H9 (cell line): ENCODE measurements around the gene ATAD2B. TPM values are rescaled to one million over a fixed set of nuclear protein-coding genes. Genes with fewer than 3 reads are reported as not detected.

Experiments
- DNase-seq: peaks from one replicate; pipeline ENCODE4 v3.0.0-alpha.2; 2017
- H2AFZ ChIP-seq: one replicate; pipeline ENCODE4 v1.6.1; 2013; ENCODE audit warnings: mild to moderate bottlenecking, low read length, control low read depth, moderate library complexity
- H2AK5ac ChIP-seq: 2 replicates; pipeline ENCODE4 v1.6.1; 2013; ENCODE audit warnings: low read length, control low read depth, mixed read lengths; ENCODE audit not compliant: insufficient read length
- H2BK120ac ChIP-seq: one replicate; pipeline ENCODE4 v1.6.1; 2013; ENCODE audit warnings: low read depth, mild to moderate bottlenecking, low read length, control low read depth, inconsistent platforms; ENCODE audit not compliant: poor library complexity, severe bottlenecking
- H2BK12ac ChIP-seq: 2 replicates; pipeline ENCODE4 v1.6.1; 2013; ENCODE audit warnings: low read length, control low read depth, mixed read lengths, low read depth; ENCODE audit not compliant: insufficient read length
- H2BK15ac ChIP-seq: 2 replicates; pipeline ENCODE4 v1.6.1; 2013; ENCODE audit warnings: low read depth, low read length, control low read depth
- H2BK20ac ChIP-seq: one replicate; pipeline ENCODE4 v1.6.1; 2013; ENCODE audit warnings: low read depth, mild to moderate bottlenecking, low read length, control low read depth, inconsistent platforms; ENCODE audit not compliant: poor library complexity, severe bottlenecking
- H2BK5ac ChIP-seq: 2 replicates; pipeline ENCODE4 v1.6.1; 2013; ENCODE audit warnings: low read length, control low read depth, mixed read lengths; ENCODE audit not compliant: insufficient read length
- H3K14ac ChIP-seq: 2 replicates; pipeline ENCODE4 v1.6.1; 2013; ENCODE audit warnings: low read length, control low read depth; ENCODE audit not compliant: insufficient read depth
- H3K18ac ChIP-seq: 2 replicates; pipeline ENCODE4 v1.6.1; 2013; ENCODE audit warnings: low read depth, mild to moderate bottlenecking, mixed read lengths, low read length, control low read depth; ENCODE audit not compliant: insufficient read length
- H3K23ac ChIP-seq: 2 replicates; pipeline ENCODE4 v1.6.1; 2013; ENCODE audit warnings: low read length, control low read depth, mixed read lengths, low read depth; ENCODE audit not compliant: insufficient read length
- H3K23me2 ChIP-seq: 2 replicates; pipeline ENCODE4 v1.6.1; 2013; ENCODE audit warnings: low read depth, mild to moderate bottlenecking, mixed read lengths, low read length, control low read depth; ENCODE audit not compliant: insufficient read length, poor library complexity, severe bottlenecking
- H3K27ac ChIP-seq: 2 replicates; pipeline ENCODE4 v1.5.1; 2013; ENCODE audit warnings: low read length, control low read depth, mixed read lengths, low read depth; ENCODE audit not compliant: insufficient read length
- H3K27me3 ChIP-seq: 2 replicates; pipeline ENCODE4 v1.6.1; 2013; ENCODE audit warnings: low read length, control low read depth, inconsistent platforms; ENCODE audit not compliant: insufficient read depth
- H3K4ac ChIP-seq: 2 replicates; pipeline ENCODE4 v1.6.1; 2013; ENCODE audit warnings: low read depth, mild to moderate bottlenecking, control low read depth, inconsistent platforms, low read length, moderate library complexity
- H3K4me1 ChIP-seq: 2 replicates; pipeline ENCODE4 v1.6.1; 2013; ENCODE audit warnings: low read length, control low read depth, inconsistent platforms; ENCODE audit not compliant: insufficient read depth
- H3K4me2 ChIP-seq: 2 replicates; pipeline ENCODE4 v1.6.1; 2013; ENCODE audit warnings: low read length, control low read depth, mixed read lengths; ENCODE audit not compliant: insufficient read length, insufficient read depth
- H3K56ac ChIP-seq: 2 replicates; pipeline ENCODE4 v1.6.1; 2013; ENCODE audit warnings: low read depth, mild to moderate bottlenecking, mixed read lengths, low read length, control low read depth; ENCODE audit not compliant: insufficient read length
- H3K79me1 ChIP-seq: 2 replicates; pipeline ENCODE4 v1.6.1; 2013; ENCODE audit warnings: low read depth, mild to moderate bottlenecking, moderate library complexity, low read length, control low read depth, inconsistent platforms; ENCODE audit not compliant: insufficient read depth, poor library complexity, severe bottlenecking
- H3K79me2 ChIP-seq: 2 replicates; pipeline ENCODE4 v1.6.1; 2013; ENCODE audit warnings: low read length, control low read depth, inconsistent platforms; ENCODE audit not compliant: insufficient read depth
- H3K9ac ChIP-seq: 2 replicates; pipeline ENCODE4 v1.6.1; 2013; ENCODE audit warnings: low read length, control low read depth, mixed read lengths; ENCODE audit not compliant: insufficient read length; ENCODE audit errors: extremely low read depth
- H3K9me3 ChIP-seq: one replicate; pipeline ENCODE4 v1.6.1; 2013; ENCODE audit warnings: low read depth, low read length, inconsistent platforms; ENCODE audit not compliant: control insufficient read depth
- H3T11ph ChIP-seq: one replicate; pipeline ENCODE4 v1.6.1; 2013; ENCODE audit warnings: mild to moderate bottlenecking, low read length, control low read depth, inconsistent platforms
- H4K20me1 ChIP-seq: one replicate; pipeline ENCODE4 v1.6.1; 2013; ENCODE audit not compliant: control insufficient read depth, insufficient read length, insufficient read depth
- H4K5ac ChIP-seq: 2 replicates; pipeline ENCODE4 v1.6.1; 2013; ENCODE audit warnings: low read depth, mild to moderate bottlenecking, mixed read lengths, low read length, control low read depth; ENCODE audit not compliant: insufficient read length
- H4K8ac ChIP-seq: replicated peaks from 2 replicates; pipeline ENCODE4 v1.6.1; 2013; ENCODE audit warnings: low read length, control low read depth, mixed read lengths, low read depth; ENCODE audit not compliant: insufficient read length
- H4K91ac ChIP-seq: 2 replicates; pipeline ENCODE4 v1.6.1; 2013; ENCODE audit warnings: low read depth, mild to moderate bottlenecking, moderate library complexity, mixed read lengths, low read length, control low read depth; ENCODE audit not compliant: insufficient read length
- H3K27ac Mint-ChIP-seq, 3 experiments: 2 replicates in 2 of 3; 3 replicates in 1 of 3; pipeline ENCODE4 v1.8.0; 2020 to 2021; ENCODE audit warnings: mixed read lengths in 3 of 3, mild to moderate bottlenecking in 1 of 3, moderate library complexity in 1 of 3
- H3K27me3 Mint-ChIP-seq: 2 replicates; pipeline ENCODE4 v1.8.0; 2021; ENCODE audit warnings: low read depth, mild to moderate bottlenecking, moderate library complexity, mixed read lengths
- H3K36me3 Mint-ChIP-seq, 3 experiments: 2 replicates in 2 of 3; 3 replicates in 1 of 3; pipeline ENCODE4 v1.8.0; 2020 to 2021; ENCODE audit warnings: low read depth in 3 of 3, mixed read lengths in 3 of 3; ENCODE audit not compliant: insufficient read depth in 1 of 3
- H3K4me1 Mint-ChIP-seq, 2 experiments: 2 replicates each; pipeline ENCODE4 v1.8.0; 2020; ENCODE audit warnings: mixed read lengths in 2 of 2
- H3K4me3 Mint-ChIP-seq, 2 experiments: 2 replicates in 1 of 2; 3 replicates in 1 of 2; pipeline ENCODE4 v1.8.0; 2020 to 2021; ENCODE audit warnings: mild to moderate bottlenecking in 2 of 2, mixed read lengths in 2 of 2, moderate library complexity in 1 of 2
- H3K9me3 Mint-ChIP-seq, 2 experiments: 2 replicates in 1 of 2; 3 replicates in 1 of 2; pipeline ENCODE4 v1.8.0; 2020; ENCODE audit warnings: mild to moderate bottlenecking in 2 of 2, mixed read lengths in 2 of 2, moderate library complexity in 1 of 2
- CTCF ChIP-seq: fragments of 200-600 bp; sonication (generic); conservative IDR thresholded peaks from 3 replicates; pipeline ENCODE4 v1.8.0; 2021; ENCODE audit warnings: antibody characterized with exemption, mild to moderate bottlenecking
- WGBS: extraction: QIAGEN DNeasy Blood & Tissue Kit; methylation state at CpG from one replicate; pipeline ENCODE4 v1.1.7; 2013; ENCODE audit warnings: missing lambda C conversion rate, low lambda C conversion rate, mixed read lengths; ENCODE audit not compliant: insufficient read length; ENCODE audit errors: extremely low coverage; 5-methylcytosine and 5-hydroxymethylcytosine counted together
- total RNA-seq: library from RNA; stranded (reverse); gene quantifications from 2 replicates; pipeline ENCODE4 v1.2.1, GENCODE V29; 2021

The ATAD2B gene
- total RNA-seq, 1 experiment from 2014 or later, result 21.4 TPM

- H3K27me3 Mint-ChIP-seq, result no peaks in the 10 kb centered on the region
- H3K27ac ChIP-seq, result no peak overlapping the region
- no peak overlapping the region for H3K4me3 Mint-ChIP-seq
- no peak for TF ChIP-seq CTCF
- no peak overlapping the region for H3K18ac ChIP-seq
- H2BK15ac ChIP-seq, result no peak overlapping the region
- H2BK5ac ChIP-seq, result no peak overlapping the region
- H3K9me3 ChIP-seq, result no peaks in the 10 kb centered on the region
- 100% methylated on average over 1 of the region's 1 CpG for WGBS
- H4K91ac ChIP-seq, result no peak overlapping the region
- H3K56ac ChIP-seq, result no peak overlapping the region
- no peak overlapping the region for H2BK12ac ChIP-seq
- no peaks in the 10 kb centered on the region for H3K9me3 Mint-ChIP-seq
- H2BK120ac ChIP-seq, result no peak overlapping the region
- H2BK20ac ChIP-seq, result no peak overlapping the region
- no peak overlapping the region for H3T11ph ChIP-seq
- peaks cover 10 to 15% of the 10 kb centered on the region in 2 experiments for H3K4me1 Mint-ChIP-seq
- no peak overlapping the region for H4K8ac ChIP-seq
- H4K20me1 ChIP-seq, result no peaks in the 10 kb centered on the region
- H4K5ac ChIP-seq, result no peak overlapping the region
- H3K9ac ChIP-seq, result no peak overlapping the region
- H3K23ac ChIP-seq, result no peak overlapping the region
- no peak overlapping the region for H3K27ac Mint-ChIP-seq
- no peaks in the 10 kb centered on the region for H3K27me3 ChIP-seq
- no peak overlapping the region for H3K4ac ChIP-seq
- H3K4me2 ChIP-seq, result no peak overlapping the region
- H3K14ac ChIP-seq, result no peak overlapping the region
- no peaks in the 10 kb centered on the region for H3K4me1 ChIP-seq
- H3K36me3 Mint-ChIP-seq, result peaks cover 0 to 6% (median 0%) of the 10 kb centered on the region in 3 experiments; a peak in 3 of 7 replicates
- H2AFZ ChIP-seq, result no peak overlapping the region
- no peak for DNase-seq
- no peaks in the 10 kb centered on the region for H3K79me1 ChIP-seq
- H3K23me2 ChIP-seq, result no peaks in the 10 kb centered on the region
- H3K79me2 ChIP-seq, result no peaks in the 10 kb centered on the region
- H2AK5ac ChIP-seq, result no peak overlapping the region
Measured at GRCh38 chr2:23809150-23809549, 117.8 kb downstream of the ATAD2B start.
